Astrocyte (in vitro differentiated cells and primary cell): ENCODE measurements around the gene RTN4IP1.

Experiments used
- CTCF ChIP-seq: IDR thresholded peaks from 2 replicates; pipeline ENCODE4 v1.5.1; 2011; ENCODE audit warnings: low read depth, mild to moderate bottlenecking, inconsistent platforms, low read length, moderate library complexity; ENCODE audit not compliant: insufficient read depth
- EZH2 ChIP-seq: IDR thresholded peaks from 2 replicates; pipeline ENCODE4 v1.6.1; 2012; ENCODE audit warnings: mild to moderate bottlenecking, low read length, inconsistent platforms; ENCODE audit not compliant: insufficient read depth

GRCh38 chr6:106560996-106561685, 68.2 kb downstream of the RTN4IP1 start:
- TF ChIP-seq CTCF (no peak), EZH2 (no peak)
